K562 (cell line): ENCODE data around the gene CEBPZ. TPM values are rescaled to one million over a fixed set of nuclear protein-coding genes. Genes with fewer than 3 reads are reported as not detected.

Source experiments
- ARID3A ChIP-seq: IDR thresholded peaks from 2 replicates; pipeline ENCODE4 v1.6.1; 2012; ENCODE audit warnings: low read depth, low read length, improper control_type of control experiment, borderline replicate concordance
- CEBPG ChIP-seq, 3 experiments: fragments of 200-800 bp in 1 of 3; sonication (Bioruptor generic) in 1 of 3; sonication (generic) in 1 of 3; formaldehyde crosslinking in 1 of 3; IDR thresholded peaks in 2 of 3; conservative IDR thresholded peaks in 1 of 3; 2 replicates each; pipeline versions ENCODE4 v1.6.1 to v1.8.0; 2016 to 2022; ENCODE audit warnings: missing compliant biosample characterization in 2 of 3, missing genetic modification characterization in 2 of 3, mild to moderate bottlenecking in 1 of 3, missing genetic modification reagents in 1 of 3
- E2F1 ChIP-seq: sonication (generic); formaldehyde crosslinking; IDR thresholded peaks from 2 replicates; pipeline ENCODE4 v1.8.1; 2023; ENCODE audit warnings: mild to moderate bottlenecking, missing genetic modification reagents, moderate library complexity
- ESRRA ChIP-seq: fragments of 450-650 bp; IDR thresholded peaks from 2 replicates; pipeline ENCODE4 v1.6.1; 2014; ENCODE audit warnings: low read depth, mild to moderate bottlenecking, moderate library complexity, borderline replicate concordance
- GABPB1 ChIP-seq: sonication (generic); formaldehyde crosslinking; IDR thresholded peaks from 2 replicates; pipeline ENCODE4 v1.8.0; 2022; ENCODE audit warnings: mild to moderate bottlenecking, missing genetic modification reagents
- HDAC1 ChIP-seq, 2 experiments: fragments of 450-650 bp; IDR thresholded peaks; 2 replicates each; pipeline ENCODE4 v1.6.1; 2016 to 2017; ENCODE audit warnings: inconsistent platforms in 1 of 2, mild to moderate bottlenecking in 1 of 2, moderate library complexity in 1 of 2
- KDM4B ChIP-seq, 2 experiments: fragments of 450-650 bp in 1 of 2; sonication (generic) in 1 of 2; IDR thresholded peaks; 2 replicates each; pipeline ENCODE4 v1.6.1; 2016 to 2017; ENCODE audit warnings: borderline replicate concordance in 2 of 2, antibody characterized with exemption in 1 of 2, low read depth in 1 of 2, mild to moderate bottlenecking in 1 of 2
- LCOR ChIP-seq: sonication (generic); formaldehyde crosslinking; IDR thresholded peaks from 2 replicates; pipeline ENCODE4 v1.8.0; 2022; ENCODE audit warnings: mild to moderate bottlenecking, missing genetic modification reagents
- MBD2 ChIP-seq: sonication (generic); IDR thresholded peaks from 2 replicates; pipeline ENCODE4 v1.6.1; 2016; ENCODE audit warnings: low read depth, borderline replicate concordance
- MYC ChIP-seq, 2 experiments: fragments of 250-450 bp in 1 of 2; sonication (Bioruptor Pico) in 1 of 2; IDR thresholded peaks; 2 replicates each; pipeline versions ENCODE4 v1.5.1 to v1.6.1; 2012 to 2021; ENCODE audit warnings: low read depth in 2 of 2, borderline replicate concordance in 1 of 2, improper control_type of control experiment in 1 of 2, low read length in 1 of 2, mild to moderate bottlenecking in 1 of 2, moderate library complexity in 1 of 2
- ZBTB33 ChIP-seq: sonication (generic); formaldehyde crosslinking; IDR thresholded peaks from 2 replicates; pipeline ENCODE4 v1.8.1; 2023; ENCODE audit warnings: mild to moderate bottlenecking, missing genetic modification reagents
- polyA plus RNA-seq, 8 experiments: library from polyadenylated mRNA; depleted of rRNA in 4 of 8; stranded (reverse) in 5 of 8; unstranded in 3 of 8; fragments of >200 nt; fragmentation: Nextera tagmentation in 2 of 8; fragmentation: Illumina TruSeq in 1 of 8; extraction: Ambion mirVana in 2 of 8; extraction: Trizol in 1 of 8; gene quantifications; 2 replicates each; pipeline versions ENCODE4 v1.2.1 to v1.2.3, GENCODE V29; 2011 to 2014; ENCODE audit warnings: inconsistent platforms in 1 of 8, missing spikeins in 1 of 8
- total RNA-seq, 7 experiments: library from RNA; depleted of rRNA in 6 of 7; stranded (reverse); fragments of >200 nt in 6 of 7; fragmentation: Illumina TruSeq in 2 of 7; extraction: Trizol in 2 of 7; gene quantifications; 2 replicates each; pipeline versions ENCODE4 v1.2.1 to v1.2.3, GENCODE V29; 2011 to 2021; ENCODE audit warnings: low replicate concordance in 1 of 7
- TF ChIP-seq, protein P1 (sequence below): fragments of 250-450 bp; sonication (Bioruptor Pico); IDR thresholded peaks from 2 replicates; pipeline ENCODE4 v1.8.0; 2021; ENCODE audit warnings: moderate library complexity, mild to moderate bottlenecking, inconsistent platforms
- TF ChIP-seq, protein P2 (sequence below), 2 experiments: fragments of 250-450 bp in 1 of 2; fragments of 450-650 bp in 1 of 2; sonication (Bioruptor Pico) in 1 of 2; IDR thresholded peaks; 2 replicates each; pipeline versions ENCODE4 v1.6.1 to v1.8.0; 2016 to 2021; ENCODE audit warnings: mild to moderate bottlenecking in 2 of 2, moderate library complexity in 2 of 2, missing compliant biosample characterization in 1 of 2, missing genetic modification characterization in 1 of 2
- TF ChIP-seq, protein P3 (sequence below): fragments of 250-450 bp; sonication (Bioruptor Pico); IDR thresholded peaks from 2 replicates; pipeline ENCODE4 v1.5.0; 2021

CEBPZ gene
- total and polyA plus RNA-seq, 9 of the 15 experiments (the other 6 are each of a cell fraction or from before 2014, with no cell fraction given): 49.7 to 160 (median 82.8) TPM

DNA sequence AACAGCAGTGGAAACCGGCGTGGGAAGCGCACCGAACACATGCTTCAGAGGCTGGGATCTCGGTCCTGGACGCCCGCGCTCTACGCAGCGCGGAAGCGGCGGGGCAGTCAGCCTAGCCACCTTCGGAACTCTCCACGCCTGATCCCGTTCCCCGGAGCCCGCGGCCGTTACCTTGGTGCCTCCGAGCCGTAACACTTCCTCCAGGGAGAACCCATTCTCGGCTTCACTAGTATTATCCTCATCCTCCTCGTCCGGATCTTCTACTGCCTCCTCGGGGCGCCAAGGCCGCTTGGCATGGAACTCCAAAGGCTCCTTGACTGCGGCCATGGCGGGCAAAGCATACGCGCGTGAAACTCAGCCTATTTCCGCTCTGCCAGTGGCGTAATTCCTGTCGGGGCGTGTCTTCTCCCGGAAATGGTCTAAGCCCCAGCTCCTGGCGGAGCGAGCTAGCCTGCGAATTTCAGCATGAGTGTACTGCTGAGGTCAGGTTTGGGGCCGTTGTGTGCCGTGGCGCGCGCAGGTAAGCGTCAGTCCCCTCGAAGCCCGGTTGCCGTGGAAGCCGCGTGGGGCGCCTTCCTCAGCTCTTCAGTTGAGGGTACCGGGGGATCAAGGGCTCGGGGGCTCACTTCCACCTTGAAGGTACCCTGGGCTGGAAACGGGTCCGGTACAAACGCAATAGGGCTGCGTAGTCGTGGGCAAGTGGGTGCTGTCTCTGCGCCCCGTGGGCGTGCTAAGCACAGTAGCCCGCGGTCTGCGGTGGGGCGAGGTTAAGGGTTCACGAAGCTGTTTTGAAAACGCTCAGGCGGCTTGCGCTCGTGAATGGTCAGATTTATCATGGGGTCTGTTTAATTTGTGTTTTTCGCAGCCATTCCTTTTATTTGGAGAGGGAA is at the start of gene CEBPZ, which contains the start of gene NDUFAF7 (continued):
- TF ChIP-seq GABPB1 (CRISPR knock-in tag) (peak; percentile 90), LCOR (CRISPR knock-in tag) (peak; percentile 49; the same call in 1 of the 2 replicates), E2F1 (CRISPR knock-in tag) (peak; percentile 45; the same call in 1 of the 2 replicates), CEBPG (CRISPR knock-in tag; IDR thresholded peaks at IDR 0.05) (peak; percentile 74), CEBPG (tag; conservative IDR thresholded peaks at IDR 0.05 in 1 of 2, IDR thresholded peaks at IDR 0.05 in 1 of 2) (peak in 1 of 2 experiments; percentile 51; a peak in 2 of 4 replicates), MYC (IDR thresholded peaks at IDR 0.05; ENCODE audit: low read depth, low read length) (peak; percentile 92), MYC (CRISPR knock-in tag; IDR thresholded peaks at IDR 0.05; ENCODE audit: borderline replicate concordance, low read depth) (0 out of 2 replicates have a peak, but pooled peaks have one; percentile 19), ZBTB33 (CRISPR knock-in tag) (0 out of 2 replicates have a peak, but pooled peaks have one; percentile 25), ESRRA (peak; percentile 37), HDAC1 (IDR thresholded peaks at IDR 0.05) (peak in 1 of 2 experiments; percentile 95; a peak in 2 of 4 replicates), MBD2 (peak; percentile 30; the same call in 1 of the 2 replicates), KDM4B (IDR thresholded peaks at IDR 0.05; ENCODE audit: borderline replicate concordance in 2 of 2, low read depth in 1 of 2) (no peak), ARID3A (no peak)
- TF ChIP-seq, protein P1, sequence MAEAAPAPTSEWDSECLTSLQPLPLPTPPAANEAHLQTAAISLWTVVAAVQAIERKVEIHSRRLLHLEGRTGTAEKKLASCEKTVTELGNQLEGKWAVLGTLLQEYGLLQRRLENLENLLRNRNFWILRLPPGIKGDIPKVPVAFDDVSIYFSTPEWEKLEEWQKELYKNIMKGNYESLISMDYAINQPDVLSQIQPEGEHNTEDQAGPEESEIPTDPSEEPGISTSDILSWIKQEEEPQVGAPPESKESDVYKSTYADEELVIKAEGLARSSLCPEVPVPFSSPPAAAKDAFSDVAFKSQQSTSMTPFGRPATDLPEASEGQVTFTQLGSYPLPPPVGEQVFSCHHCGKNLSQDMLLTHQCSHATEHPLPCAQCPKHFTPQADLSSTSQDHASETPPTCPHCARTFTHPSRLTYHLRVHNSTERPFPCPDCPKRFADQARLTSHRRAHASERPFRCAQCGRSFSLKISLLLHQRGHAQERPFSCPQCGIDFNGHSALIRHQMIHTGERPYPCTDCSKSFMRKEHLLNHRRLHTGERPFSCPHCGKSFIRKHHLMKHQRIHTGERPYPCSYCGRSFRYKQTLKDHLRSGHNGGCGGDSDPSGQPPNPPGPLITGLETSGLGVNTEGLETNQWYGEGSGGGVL (CRISPR knock-in tag): no peak
- TF ChIP-seq, protein P2, sequence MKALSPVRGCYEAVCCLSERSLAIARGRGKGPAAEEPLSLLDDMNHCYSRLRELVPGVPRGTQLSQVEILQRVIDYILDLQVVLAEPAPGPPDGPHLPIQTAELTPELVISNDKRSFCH (CRISPR knock-in tag; IDR thresholded peaks at IDR 0.05): no peak
- TF ChIP-seq, protein P2 (tag; IDR thresholded peaks at IDR 0.05): peak; percentile 14; the same call in 1 of the 2 replicates
- TF ChIP-seq, protein P3, sequence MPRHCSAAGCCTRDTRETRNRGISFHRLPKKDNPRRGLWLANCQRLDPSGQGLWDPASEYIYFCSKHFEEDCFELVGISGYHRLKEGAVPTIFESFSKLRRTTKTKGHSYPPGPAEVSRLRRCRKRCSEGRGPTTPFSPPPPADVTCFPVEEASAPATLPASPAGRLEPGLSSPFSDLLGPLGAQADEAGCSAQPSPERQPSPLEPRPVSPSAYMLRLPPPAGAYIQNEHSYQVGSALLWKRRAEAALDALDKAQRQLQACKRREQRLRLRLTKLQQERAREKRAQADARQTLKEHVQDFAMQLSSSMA (CRISPR knock-in tag): no peak
